NCI-H1694 treated with DMSO at 0.1 percent for 48 hours (cell line): ENCODE measurements around the gene FUS.
"Not testable (repeated sequence)": the region's sequence is repeated elsewhere in the genome, so short reads cannot be mapped to it uniquely, and the experiment has no call there.

Experiments
- DNase-seq: peaks from one replicate; lab custom pipeline; 2025; lab: John Stamatoyannopoulos, UW

Gene FUS

GRCh38 chr16:31186930-31187807 is 7.2 kb downstream of the FUS start:
- DNase-seq = no peak

- no peak for DNase-seq
Measured at GRCh38 chr16:31187808-31188189, 7.9 kb downstream of the FUS start.

- DNase-seq = no peak
Measured at GRCh38 chr16:31188450-31189411, 8.8 kb downstream of the FUS start.

DNA sequence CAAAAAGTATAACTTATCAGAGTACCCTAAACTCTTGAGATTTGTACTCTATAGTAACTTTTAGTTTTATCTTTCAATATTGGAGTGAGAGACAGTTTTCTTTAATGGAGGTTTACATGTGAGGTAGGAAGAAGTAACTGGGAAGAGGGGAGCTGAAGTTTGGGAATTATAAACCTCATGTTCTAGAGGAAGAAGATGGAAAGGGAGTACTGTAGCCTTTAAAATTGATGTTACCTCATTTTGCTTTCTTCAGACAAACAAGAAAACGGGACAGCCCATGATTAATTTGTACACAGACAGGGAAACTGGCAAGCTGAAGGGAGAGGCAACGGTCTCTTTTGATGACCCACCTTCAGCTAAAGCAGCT is 9.5 kb downstream of the FUS start:
- DNase-seq = no peak

DNA sequence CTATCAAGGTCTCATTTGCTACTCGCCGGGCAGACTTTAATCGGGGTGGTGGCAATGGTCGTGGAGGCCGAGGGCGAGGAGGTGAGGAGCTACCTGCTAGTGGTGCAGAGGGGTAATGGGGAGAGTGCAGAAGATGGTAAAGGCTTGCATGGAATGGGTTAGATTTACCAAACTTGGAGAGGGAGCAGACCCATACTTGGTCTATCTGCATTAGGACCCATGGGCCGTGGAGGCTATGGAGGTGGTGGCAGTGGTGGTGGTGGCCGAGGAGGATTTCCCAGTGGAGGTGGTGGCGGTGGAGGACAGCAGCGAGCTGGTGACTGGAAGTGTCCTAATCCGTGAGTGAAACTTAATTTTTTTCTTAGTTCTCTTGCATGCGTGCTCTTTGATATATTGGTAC is 10.1 kb downstream of the FUS start:
- DNase-seq = no peak

DNA sequence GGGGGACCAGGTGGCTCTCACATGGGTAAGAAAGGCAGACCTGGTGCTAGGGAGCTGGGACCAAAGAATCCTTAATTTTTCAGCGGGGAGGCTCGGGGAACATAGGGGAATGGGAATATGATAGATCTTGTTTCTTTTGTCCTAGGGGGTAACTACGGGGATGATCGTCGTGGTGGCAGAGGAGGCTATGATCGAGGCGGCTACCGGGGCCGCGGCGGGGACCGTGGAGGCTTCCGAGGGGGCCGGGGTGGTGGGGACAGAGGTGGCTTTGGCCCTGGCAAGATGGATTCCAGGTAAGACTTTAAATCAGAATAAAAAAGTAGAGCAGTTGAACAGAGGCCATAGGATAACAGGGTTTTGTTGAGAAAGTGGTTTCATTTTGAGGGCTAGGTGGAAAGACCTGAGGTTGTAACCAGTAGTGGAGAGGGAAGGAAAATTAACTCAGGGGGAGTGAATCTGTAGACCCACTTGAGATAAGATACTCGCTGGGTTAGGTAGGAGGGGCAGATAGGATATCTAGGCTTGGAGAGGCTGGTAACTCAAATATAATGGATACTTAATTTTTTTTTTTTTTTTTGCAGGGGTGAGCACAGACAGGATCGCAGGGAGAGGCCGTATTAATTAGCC is 11.0 kb downstream of the FUS start:
- DNase-seq = no peak

DNA sequence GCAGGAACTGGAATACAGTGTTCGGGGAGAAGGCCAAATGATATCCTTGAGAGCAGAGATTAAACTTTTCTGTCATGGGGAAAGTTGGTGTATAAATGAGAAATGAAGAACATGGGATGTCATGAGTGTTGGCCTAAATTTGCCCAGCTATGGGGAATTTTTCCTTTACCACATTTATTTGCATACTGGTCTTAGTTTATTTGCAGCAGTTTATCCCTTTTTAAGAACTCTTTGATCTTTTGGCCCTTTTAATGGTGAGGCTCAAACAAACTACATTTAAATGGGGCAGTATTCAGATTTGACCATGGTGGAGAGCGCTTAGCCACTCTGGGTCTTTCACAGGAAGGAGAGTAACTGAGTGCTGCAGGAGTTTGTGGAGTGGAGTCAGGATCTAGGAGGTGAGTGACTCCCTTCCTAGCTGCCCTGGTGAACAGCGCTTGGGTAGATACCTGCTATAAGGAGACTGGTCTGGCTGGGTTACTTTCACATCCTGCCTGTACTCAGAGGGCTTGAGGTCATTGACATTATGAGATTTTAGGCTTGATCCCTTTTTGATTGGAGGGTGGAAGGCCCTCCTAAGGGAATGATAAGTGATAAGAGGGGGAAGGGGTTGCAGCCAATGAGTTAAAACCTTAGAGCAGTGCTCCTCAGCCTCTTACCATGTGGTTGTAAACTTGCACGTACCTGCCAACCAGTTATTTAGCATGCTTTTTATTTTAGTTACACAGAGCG is 11.9 kb downstream of the FUS start:
- DNase-seq = no peak

DNA sequence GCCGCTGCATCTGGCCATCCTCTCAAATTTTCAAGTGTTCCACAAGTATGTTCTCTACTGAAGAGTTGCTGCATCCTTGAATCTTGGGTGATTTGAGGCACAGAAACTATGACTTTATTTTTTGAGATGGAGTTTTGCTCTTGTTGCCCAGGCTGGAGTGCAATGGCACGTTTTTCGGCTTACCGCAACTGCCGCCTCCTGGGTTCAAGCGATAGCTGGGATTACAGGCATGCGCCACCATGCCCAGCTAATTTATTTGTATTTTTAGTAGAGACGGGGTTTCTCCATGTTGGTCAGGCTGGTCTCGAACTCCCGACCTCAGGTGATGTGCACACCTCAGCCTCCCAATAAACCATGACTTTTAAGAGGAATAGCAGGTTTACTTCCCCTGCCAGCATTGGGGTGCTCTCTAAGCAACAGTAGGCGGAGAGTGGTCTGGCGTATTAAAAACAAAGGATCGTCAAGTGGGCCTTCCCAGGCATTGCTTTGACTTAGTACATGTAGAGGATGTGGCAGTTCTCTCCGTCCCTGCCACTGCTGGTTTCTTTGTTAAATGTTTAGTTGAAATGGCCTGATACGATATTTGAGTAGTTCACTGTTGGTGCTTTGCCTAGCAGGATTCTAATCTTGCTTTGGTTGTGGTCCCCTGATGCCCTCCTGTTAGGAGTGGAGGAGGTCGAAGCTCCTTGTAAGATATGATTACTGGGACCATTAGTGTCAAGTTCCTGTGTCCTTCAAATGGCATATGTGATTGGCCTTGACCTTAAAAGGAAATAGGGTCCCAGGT is 13.1 kb downstream of the FUS start:
- no peak for DNase-seq

- no peak for DNase-seq
Measured at GRCh38 chr16:31193874-31194273, 13.9 kb downstream of the FUS start.

DNA sequence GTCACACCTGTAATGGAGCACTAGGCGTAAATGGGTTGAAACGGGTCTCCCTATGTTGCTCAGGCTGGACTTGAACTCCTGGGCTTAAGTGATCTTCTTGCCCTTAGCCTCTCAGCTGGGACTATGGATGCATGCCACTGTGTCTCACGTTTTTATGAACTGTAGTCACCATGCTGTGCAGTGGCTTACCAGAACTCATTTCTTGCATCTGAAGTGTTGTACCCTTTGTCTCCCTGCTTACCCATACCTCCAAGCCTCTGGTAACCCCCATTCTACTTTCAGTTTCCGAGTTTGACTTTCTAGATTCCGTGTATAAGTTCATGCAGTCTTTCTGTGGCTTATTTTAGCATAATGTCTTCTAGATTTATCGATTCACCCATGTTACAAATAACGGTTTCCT is 15.0 kb downstream of the FUS start:
- no peak for DNase-seq

DNA sequence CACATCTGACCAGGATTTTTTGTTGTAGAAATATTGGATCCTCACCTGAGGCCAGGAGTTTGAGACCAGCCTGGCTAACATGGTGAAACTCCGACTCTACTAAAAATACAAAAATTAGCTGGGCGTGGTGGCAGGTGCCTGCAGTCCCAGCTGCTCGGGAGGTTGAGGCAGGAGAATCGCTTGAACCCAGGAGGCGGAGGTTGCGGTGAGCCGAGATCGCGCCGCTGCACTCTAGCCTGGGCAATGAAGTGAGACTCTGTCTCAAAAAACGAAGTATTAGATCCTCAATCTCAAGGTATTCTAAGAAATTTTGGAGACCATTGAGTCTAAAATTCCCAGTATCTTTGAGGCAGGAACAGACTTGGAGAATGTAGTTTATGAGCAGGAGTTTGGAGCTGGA is 15.9 kb downstream of the FUS start:
- DNase-seq = not testable (repeated sequence)

DNA sequence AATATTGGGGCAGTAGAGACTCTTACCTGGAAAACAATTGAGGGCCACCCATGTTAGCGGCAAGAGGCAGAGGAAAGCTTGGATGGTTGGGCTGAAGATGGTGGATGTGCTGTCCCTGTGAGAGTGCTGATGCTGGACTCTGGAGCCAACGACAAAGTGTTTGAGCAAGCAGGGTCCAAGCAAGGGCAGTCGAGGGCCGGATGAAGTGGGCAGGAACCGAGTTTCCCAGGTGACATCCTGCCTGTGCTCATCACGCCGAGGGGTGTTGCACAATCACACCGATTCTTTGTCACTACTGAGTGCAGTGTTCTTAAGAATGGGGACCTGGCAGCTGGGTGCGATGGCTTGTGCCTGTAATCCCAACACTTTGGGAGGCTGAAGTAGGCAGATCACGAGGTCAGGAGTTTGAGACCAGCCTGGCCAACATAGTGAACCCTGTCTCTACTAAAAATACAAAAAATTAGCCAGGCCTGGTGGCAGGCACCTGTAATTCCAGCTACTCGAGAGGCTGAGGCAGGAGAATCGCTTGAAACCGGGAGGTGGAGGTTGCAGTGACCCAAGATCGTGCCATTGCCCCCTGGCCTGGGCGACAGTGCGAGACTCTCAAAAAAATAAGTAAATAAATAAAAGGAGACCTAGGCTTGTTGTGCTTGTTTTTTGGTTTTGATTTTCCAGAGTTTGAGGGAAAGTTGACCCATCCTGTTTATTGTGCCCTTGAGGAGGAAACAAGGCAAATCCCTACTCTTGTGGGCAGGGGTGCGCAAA is 16.6 kb downstream of the FUS start:
- no peak for DNase-seq

DNA sequence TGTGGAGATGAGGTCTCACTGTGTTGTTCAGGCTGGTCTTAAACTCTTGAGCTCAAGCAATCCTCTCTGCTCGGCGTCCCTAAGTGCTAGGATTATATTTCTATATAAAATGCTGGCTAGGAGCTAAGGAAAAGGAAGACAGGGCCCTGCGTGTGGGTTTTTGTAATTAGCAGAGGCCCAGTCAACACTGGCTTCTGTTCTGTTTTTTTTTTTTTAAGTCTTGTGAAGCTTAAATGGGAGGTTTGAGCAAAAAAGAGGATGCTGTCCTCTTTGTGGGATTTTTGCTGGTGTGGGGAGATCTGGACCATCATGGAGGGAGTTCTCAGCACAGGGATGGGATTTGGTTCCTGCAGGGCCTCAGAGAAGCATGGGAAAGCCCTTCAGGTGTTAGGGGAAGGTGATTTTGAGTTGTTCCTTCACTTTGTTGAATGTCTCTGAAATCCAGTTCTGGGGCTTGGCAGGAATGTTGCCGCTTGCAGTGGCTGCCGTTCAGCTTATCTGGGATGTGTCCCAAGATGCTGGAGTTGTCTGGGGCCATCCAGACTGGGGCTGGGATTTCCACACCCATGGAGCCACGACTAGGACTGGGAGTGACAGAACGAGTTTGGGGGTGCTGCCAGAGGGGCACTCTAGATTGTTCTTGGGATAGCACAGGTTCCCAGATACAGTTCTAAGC is 18.4 kb downstream of the FUS start:
- DNase-seq = no peak

DNA sequence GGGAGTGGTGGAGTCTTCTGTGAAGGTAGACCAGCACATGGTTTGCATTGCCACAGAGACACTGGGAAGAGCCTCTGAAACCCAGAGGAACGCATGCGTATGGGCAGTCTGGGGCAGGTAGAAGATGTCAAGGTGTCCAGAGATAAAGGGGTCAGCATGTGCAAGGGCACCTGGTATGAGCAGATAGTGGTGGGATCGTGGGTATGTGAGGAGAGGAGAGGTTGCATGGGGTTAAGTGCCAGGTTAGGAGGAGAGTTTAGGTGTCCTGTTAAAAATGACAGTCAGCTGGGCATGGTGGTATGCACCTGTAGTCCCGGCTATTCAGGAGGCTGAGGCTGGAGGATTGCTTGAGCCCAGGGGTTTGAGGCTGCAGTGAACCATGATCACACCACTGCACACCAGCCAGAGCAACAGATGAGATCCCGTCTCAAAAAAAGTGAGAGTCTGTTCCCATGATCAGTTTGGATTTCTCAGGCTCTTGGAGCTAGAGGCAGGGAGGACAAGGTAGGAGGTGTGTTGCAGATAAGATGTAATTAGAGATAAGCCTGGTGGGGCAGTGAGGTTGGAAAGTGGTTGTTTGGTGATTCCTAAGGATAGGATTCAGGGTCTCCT is 19.6 kb downstream of the FUS start:
- no peak for DNase-seq

DNA sequence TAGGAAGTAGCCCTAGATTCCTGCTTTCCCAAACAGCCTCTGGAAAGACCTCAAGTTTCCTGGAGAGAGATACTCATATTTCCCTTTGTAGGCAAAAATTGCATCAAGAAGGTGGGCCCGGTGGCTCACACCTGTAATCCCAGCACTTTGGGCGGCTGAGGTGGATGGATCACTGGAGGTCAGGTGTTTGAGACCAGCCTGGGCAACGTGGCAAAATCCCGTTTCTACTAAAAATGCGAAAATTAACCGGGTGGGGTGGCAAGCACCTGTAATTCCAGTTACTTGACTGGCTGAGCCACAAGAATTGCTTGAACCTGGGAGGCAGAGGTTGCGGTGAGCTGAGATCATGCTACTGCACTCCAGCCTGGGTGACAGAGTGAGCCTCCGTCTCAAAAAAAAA is 20.2 kb downstream of the FUS start:
- DNase-seq = not testable (repeated sequence)

GRCh38 chr16:31200821-31201568 is 21.1 kb downstream of the FUS start:
- no peak for DNase-seq

- DNase-seq = no peak
Measured at GRCh38 chr16:31201582-31202413, 21.9 kb downstream of the FUS start.
